Skeletal muscle cell (primary cell): ENCODE results near the gene NFKBIA.
A peak's percentile ranks its signal among the peaks of the same experiment; 100 is the strongest.
"Not testable (repeated sequence)": the region's sequence is repeated elsewhere in the genome, so short reads cannot be mapped to it uniquely, and the experiment has no call there.

Source experiments
- DNase-seq: peaks from one replicate; pipeline ENCODE4 v3.0.0-alpha.2; 2010; ENCODE audit warnings: low read depth
- H3K4me3 ChIP-seq: 2 replicates; pipeline ENCODE4 v1.5.1; 2011; ENCODE audit warnings: low read depth, mild to moderate bottlenecking, control low read depth, low read length, moderate library complexity

The NFKBIA gene

DNA sequence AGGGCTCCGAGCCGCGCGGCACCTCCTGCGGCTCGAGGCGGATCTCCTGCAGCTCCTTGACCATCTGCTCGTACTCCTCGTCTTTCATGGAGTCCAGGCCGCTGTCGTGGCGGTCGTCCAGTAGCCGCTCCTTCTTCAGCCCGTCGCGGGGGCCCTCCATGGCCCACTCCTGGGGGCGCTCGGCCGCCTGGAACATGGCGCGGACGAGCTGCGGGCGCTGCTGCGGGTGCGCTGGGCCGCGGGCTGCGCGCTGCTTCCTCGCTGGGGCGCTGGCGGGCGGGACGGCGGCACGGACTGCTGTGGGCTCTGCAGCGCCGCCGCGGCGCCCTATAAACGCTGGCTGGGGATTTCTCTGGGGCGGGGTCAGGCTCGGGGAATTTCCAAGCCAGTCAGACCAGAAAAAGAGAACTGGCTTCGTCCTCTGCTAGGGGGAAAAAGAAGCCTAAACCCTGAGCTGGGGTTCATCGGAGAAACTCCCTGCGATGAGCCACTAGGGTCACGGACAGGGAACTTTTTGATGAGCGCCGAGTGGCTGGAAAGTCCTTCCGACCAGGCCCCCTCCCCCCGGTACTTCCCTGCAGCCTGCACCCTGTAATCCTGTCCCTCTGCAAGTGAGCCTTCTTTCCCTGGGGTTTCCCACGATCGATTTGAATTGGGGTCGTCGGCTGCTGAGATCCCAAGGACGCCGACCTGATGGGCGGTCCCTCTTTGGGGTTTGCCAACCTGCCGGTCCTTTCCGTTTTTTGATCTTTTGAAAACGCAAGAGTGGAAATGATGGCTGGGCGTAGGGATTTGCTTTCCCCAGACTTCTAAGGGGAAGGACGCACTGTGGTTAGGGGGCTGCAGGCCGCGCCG is at the start of gene NFKBIA:
Gene NFKBIA (minus strand): TSS at position 301 of the 855 bp plus-strand sequence. CDS start 105 bp downstream, at position 196.
- peak within 1 kb of the TSS; percentile 72 for H3K4me3 ChIP-seq
- peak; percentile 63 for DNase-seq

DNA sequence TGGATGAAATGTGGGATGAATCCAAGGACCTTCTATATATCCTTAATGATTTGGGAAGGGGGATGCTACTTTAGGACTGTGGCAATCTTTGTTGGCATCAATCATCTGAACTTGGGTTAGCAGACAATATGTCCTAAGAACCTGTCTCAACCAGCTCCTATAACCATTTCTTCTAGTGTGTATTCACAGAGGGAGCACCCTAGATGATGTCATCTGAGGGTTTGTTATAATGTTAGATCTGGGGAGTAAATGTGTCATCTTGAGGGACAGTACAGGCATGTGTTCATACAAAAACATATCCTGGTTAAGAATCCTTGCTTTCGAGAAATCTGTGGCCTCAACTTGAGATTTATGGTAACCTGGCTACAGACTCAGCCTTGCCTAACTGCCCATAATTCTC is 41.9 kb upstream of the NFKBIA start:
- DNase-seq, result no peak
- no peak overlapping the region for H3K4me3 ChIP-seq

- H3K4me3 ChIP-seq, result no peak overlapping the region
- no peak for DNase-seq
Measured at GRCh38 chr14:35444104-35444503, 39.6 kb upstream of the NFKBIA start.

- no peak for DNase-seq
- no peak overlapping the region for H3K4me3 ChIP-seq
Measured at GRCh38 chr14:35441160-35441559, 36.6 kb upstream of the NFKBIA start.

DNA sequence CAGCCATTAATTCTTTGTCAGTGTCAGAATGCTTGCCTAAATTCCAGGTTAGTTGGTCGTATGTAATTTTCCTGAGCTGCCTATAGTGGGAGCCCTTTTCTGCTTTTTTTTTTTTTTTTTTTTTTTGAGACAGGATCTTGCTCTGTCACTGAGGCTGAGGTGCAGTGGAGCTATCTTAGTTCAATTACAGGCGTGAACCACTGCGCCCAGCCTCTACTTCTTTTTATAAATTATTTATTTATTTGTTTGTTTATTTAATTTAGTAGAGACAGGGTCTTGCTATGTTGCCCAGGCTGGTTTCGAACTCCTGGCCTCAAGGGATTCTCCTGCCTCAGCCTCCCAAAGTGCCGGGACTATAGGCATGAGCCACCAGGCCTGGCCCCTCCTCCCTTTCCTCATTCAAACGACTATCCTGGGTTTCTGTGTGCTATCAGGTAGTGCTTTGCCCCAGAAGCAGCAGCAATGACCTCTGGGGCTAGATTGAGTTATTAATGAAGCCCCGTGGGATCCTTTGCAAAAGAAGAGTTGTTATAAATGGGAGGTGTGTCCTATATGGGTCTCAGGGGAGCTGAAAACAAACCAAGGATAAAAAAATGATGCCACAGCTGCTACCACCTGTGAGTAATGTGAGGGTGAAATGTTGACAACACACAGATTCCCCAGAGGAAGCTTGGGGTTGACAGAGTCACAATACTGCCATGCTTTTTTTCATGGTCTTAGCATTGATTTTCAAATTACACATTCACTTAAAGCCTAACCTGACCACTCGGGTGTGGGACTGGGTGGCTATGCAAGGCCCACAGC is 34.6 kb upstream of the NFKBIA start:
- no peak overlapping the region for H3K4me3 ChIP-seq
- DNase-seq, result no peak

- H3K4me3 ChIP-seq, DNase-seq: not testable (repeated sequence)
Measured at GRCh38 chr14:35438492-35438891, 33.9 kb upstream of the NFKBIA start.

DNA sequence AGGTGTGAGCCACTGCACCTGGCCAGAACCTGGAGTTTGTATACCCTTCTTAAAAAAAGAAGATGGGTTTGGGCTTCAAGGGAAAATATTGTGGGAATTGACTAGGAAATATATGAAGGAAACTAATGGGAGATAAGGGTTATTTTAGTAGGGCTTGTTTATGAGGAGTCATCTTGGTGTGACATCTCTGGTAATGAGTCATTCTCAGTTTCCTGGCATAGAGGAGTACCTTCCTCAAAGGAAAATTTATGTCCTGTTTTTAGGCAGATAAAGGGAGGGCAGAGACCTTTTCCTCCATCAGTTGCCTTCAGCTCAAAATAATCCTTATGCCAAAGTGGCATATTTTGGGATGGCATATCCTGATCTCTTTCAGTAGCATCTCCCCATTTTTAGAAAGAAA is 30.6 kb upstream of the NFKBIA start:
- no peak overlapping the region for H3K4me3 ChIP-seq
- no peak for DNase-seq

GRCh38 chr14:35433826-35434225 is 29.3 kb upstream of the NFKBIA start:
- no peak for DNase-seq
- H3K4me3 ChIP-seq, result no peak overlapping the region

GRCh38 chr14:35430459-35431199 is 26.1 kb upstream of the NFKBIA start:
- no peak for DNase-seq
- H3K4me3 ChIP-seq, result no peak overlapping the region

- no peak for DNase-seq
- no peak overlapping the region for H3K4me3 ChIP-seq
Measured at GRCh38 chr14:35429951-35430350, 25.4 kb upstream of the NFKBIA start.

GRCh38 chr14:35425850-35426249 is 21.3 kb upstream of the NFKBIA start:
- no peak for DNase-seq
- no peak overlapping the region for H3K4me3 ChIP-seq

- DNase-seq, result no peak
- H3K4me3 ChIP-seq, result no peak overlapping the region
Measured at GRCh38 chr14:35423621-35424020, 19.1 kb upstream of the NFKBIA start.

- DNase-seq, result no peak
- H3K4me3 ChIP-seq, result no peak overlapping the region
Measured at GRCh38 chr14:35420036-35420811, 15.7 kb upstream of the NFKBIA start.

GRCh38 chr14:35419429-35419841 is 14.9 kb upstream of the NFKBIA start:
- no peak for DNase-seq
- H3K4me3 ChIP-seq, result no peak overlapping the region

DNA sequence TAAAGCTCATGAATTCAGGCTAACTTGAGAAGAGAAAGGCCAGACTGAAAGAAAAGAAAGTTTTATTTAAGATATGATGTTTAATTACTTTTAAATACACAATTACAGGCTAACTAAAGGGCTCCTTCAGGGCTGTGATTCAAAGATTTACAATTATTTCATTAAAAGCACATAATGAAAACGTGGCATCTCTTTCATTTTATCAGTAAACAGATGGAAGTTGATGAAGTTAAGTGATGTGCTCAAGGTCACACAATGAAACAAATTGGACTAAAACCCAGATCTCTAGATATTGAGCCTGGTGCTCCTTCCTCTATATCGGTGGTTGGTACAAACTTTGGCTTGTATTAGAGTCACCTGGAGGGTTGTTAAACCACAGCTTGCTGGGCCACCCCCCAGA is 13.5 kb upstream of the NFKBIA start:
- no peak overlapping the region for H3K4me3 ChIP-seq

GRCh38 chr14:35416108-35416750 is 11.7 kb upstream of the NFKBIA start:
- DNase-seq, result no peak
- no peak overlapping the region for H3K4me3 ChIP-seq

More for the DNA sequence above, 13.5 kb upstream of the NFKBIA start:
- DNase-seq, result no peak

GRCh38 chr14:35414365-35414764 is 9.8 kb upstream of the NFKBIA start:
- no peak for DNase-seq

DNA sequence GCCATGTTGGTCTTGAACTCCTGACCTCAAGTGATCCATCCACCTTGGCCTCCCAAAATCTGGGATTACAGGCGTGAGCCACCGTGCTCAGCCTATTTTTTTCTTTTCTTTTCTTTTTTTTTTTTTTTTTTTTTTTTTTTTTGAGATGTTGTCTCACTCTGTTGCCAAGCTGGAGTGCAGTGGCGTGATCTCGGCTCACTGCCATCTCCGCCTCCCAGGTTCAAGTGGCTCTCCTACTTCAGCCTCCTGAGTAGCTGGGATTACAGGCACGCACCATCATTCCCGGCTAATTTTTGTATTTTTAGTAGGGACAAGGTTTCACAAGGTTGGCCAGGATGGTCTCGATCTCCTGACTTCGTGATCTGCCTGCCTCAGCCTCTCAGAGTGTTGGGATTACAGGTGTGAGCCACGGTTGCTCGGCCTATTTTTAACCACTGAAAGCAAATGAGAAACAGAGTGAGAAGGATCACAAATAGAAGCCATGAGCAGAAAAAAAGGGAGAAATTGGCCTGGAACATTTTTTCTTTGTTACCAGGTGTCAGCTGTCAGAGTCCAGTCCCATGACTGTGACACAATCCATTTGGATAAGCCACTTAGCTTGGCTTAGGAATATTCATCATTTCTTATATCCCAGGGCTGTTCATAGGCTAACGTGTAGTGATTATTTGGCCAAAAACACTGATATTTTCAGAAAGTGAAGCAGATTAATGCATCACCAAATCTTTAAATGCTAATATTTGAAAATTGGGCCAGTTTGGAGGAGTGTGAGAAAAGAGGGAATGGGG is 7.9 kb upstream of the NFKBIA start:
- no peak overlapping the region for H3K4me3 ChIP-seq
- DNase-seq, result no peak

More at GRCh38 chr14:35414365-35414764, 9.8 kb upstream of the NFKBIA start:
- no peak overlapping the region for H3K4me3 ChIP-seq
